GM18861 (cell line): Measurements from ENCODE around the gene ATG16L1.
A peak's percentile ranks its signal among the peaks of the same experiment; 100 is the strongest.

Source experiments
- ATAC-seq: cut with Tn5 transposase; IDR thresholded peaks from one replicate; pipeline ENCODE4 v1.9.1; 2021; ENCODE audit not compliant: unreplicated experiment

Gene ATG16L1

DNA sequence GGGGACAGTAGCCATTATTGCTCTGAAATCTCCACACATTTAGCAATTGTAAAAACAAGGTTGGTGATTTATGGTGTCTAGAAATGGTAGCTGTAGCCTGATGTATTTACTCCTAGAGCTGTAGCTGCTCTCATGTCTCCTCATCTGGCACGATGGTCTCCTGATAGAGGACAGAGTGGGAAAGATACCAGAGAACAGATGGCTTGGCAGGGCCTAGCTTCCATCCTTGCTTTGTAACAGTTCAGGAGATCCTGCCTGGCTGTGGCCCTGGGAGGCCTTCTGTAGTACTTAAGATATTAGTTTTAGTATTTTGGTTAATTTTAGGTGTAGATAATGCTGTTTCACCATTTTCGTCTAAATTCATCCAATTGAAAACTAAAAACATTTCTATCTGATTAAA lies 6.7 kb downstream of the ATG16L1 start:
- ATAC-seq = no peak

DNA sequence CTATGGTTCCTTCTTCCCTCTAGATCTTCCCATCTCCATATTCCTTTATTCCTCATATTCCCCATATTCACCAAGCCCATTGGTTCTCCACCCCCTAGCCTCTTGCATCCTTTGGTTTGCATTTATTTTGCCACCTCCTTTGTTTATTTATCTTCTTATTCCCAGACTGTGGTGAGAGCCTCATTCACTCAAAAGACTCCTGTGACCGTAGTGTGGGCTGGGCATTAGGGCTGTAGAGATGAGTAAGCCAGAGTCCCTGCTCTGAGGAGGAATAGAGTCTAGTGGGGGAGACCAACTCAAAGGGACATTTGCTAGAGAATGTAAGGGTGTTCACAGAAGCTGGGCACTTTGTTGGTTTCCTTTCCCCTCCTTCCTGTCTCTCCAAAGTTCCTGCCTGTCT lies 8.3 kb downstream of the ATG16L1 start:
- no peak for ATAC-seq

GRCh38 chr2:233260661-233261060 lies 9.2 kb downstream of the ATG16L1 start:
- ATAC-seq = no peak

DNA sequence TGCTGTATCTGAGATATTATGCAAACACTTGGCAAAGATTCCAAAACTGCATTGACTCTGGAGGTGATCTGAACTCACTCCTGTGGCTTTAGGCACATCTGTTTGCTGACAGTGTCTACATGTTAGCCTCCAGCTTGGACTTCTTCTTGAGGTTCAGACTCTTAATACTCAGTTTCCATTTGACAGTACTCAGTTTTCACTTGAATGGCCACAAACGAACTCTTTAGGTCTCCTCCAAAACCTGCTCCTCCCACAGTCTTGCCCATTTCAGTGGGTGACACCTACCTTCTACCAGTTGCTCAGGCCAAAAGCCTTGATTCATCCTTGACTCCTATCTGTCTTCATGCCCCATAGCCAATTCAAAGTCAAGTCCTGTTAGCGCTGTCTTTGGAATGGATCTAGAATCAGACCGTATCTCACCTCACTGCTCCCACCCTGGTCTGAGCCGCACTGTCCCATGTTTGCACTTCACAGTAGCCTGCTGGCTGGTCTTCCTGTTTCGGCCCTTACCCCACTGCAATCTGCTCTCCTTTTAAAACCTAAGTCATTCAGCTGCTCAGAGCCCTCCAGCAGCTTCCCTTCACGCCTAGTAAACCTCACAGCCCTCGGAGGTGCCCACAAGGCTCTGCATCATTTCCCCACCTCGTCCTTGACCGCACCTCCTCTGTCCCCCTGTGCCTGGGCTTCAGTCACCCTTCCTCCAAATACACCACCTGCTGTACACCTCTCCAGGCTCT lies 10.5 kb downstream of the ATG16L1 start:
- ATAC-seq = no peak

- ATAC-seq = no peak
Measured at GRCh38 chr2:233262562-233262961, 11.1 kb downstream of the ATG16L1 start.

DNA sequence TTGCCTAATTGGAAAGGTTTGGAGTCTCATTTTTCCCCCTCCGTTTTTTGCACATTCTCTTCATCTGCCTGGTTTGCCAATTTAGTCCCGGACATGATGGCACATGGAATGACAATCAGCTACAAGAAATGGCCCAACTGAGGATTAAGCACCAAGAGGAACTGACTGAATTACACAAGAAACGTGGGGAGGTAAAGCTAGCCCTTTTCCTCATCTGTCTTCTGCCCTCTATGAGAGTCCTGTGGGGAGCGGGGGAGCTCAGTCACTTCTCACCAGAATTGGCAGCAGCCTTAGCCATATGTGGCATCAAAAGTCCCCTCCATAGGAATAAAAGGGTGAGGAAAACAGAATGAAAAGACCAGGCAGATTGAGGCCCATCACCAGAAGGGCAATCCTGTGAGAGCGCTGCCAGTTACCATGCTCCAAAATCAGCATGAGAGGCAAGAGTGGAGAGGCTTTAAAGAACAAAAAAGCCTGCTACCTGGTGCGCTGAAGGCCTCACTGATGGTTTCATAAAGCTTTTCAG lies 11.6 kb downstream of the ATG16L1 start:
- ATAC-seq = no peak

DNA sequence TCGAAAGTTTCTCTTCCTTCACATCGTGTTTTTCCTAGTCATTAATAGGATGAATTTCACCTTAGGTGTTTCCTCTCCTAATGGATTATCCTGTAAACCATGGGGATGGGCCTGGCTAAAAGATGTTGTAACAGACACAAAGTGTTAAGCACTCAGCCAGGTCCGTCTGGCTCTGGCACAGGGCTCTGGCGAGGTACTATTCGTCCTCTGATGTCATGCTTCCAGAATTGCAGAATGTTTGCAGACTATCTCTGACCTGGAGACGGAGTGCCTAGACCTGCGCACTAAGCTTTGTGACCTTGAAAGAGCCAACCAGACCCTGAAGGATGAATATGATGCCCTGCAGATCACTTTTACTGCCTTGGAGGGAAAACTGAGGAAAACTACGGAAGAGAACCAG lies 13.2 kb downstream of the ATG16L1 start:
- no peak for ATAC-seq

- ATAC-seq = no peak
Measured at GRCh38 chr2:233265899-233266431, 14.5 kb downstream of the ATG16L1 start.

DNA sequence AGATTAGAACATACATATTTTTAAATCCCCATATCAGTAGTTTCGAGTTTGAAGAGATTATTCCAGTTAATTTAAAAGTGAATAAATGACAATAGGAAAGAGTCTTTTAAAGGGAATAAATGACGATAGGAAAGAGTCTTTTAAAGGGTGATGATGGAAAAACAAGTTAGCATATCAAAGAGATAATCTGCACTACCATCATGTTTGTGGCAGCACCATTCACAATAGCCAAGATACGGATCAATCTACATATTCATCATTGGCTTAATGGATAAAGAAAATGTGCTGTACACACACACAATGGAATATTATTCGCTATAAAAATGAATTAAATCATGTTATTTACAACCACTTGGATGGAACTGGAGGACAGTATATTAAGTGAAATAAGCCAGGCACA lies 15.0 kb downstream of the ATG16L1 start:
- ATAC-seq = no peak

DNA sequence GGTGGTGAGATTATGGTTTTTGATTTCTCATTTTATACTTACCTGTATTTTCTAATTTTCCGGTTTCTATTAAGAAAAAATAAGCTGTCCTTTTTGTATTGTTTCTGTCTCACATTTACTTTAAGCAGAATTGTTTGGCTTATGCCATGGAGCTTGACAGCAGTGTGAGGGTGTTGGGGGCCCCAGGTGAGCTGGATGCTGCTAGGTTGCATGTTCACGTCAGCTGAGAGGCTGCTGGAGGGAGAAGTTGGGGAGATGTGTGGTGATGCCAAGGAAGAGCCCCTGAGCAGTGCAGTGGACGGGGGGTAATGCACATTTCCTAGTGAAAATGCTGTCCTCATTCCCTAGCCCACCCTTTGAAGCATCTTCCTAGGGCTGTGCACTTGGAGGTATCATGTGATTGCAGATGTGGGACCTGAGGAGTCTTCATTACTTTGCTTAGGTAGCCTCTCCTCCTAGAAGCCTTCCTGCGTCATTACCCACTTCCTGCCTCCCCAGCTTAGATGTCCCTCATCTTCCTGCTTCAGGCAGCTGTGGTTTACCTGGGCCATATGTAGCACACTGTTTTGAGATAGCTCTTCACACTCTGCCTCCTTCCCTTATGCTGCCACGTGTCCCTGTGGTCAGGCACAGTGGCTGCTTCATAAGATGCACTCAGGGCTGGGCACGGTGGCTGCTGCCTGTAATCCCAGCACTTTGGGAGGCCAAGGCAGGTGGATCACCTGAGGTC lies 16.2 kb downstream of the ATG16L1 start:
- peak; percentile 82 for ATAC-seq

DNA sequence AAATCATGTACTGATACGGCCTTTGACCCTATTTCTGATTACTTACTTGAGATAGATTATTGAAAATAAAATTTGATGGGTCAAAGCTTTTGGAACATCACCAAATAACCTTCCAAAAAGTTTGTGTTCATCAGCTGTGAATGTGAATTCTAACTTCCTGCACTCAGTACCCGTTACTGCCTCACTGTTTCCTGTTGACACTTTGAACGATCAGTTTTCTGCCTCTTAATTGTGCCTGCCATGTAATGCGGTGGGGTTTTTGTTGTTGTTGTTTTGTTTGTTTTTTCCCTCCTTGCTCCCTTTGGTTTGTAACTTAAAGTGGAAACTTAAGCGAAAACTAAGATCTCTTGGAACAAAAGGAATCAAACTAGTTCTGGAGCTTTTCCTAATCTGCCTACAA lies 18.9 kb downstream of the ATG16L1 start:
- no peak for ATAC-seq

DNA sequence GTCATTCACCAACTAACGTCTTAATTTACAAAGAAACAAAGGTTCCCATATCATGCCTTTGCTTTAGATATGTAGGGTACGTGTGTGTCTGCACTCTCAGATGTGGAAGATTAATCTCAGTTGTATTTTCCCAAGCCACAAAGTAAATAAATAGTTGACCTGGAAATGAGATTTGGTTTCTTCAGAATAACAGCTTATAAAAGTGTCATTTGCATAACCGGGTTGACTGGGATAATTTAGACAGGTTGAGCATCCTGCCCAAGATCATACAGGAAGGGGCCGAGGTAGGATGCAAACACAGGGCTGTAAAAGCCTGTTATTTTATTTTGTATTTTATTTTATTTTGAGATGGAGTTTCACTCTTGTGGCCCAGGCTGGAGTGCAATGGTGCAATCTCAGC lies 19.5 kb downstream of the ATG16L1 start:
- no peak for ATAC-seq

DNA sequence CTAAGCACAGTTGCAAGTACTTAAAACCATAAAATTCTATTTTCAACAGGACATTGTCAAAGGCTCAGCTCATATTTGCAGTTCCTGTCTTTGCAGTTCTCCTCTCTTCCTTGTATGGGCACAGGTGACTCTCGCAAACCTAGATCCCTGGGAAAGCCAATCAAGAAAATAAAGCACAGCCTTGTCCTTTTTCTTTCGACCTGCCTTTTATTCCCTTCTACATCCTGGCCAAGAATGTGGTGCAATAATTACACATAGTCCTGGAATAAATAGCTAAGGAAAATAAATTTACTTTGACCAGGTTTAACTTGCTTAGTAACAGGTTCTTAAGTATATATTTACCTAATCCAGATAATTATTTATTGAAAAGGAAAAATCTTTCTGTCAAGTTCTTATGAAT lies 20.2 kb downstream of the ATG16L1 start:
- ATAC-seq = no peak

GRCh38 chr2:233273120-233273519 lies 21.6 kb downstream of the ATG16L1 start:
- ATAC-seq = no peak

- no peak for ATAC-seq
Measured at GRCh38 chr2:233275223-233275622, 23.8 kb downstream of the ATG16L1 start.

DNA sequence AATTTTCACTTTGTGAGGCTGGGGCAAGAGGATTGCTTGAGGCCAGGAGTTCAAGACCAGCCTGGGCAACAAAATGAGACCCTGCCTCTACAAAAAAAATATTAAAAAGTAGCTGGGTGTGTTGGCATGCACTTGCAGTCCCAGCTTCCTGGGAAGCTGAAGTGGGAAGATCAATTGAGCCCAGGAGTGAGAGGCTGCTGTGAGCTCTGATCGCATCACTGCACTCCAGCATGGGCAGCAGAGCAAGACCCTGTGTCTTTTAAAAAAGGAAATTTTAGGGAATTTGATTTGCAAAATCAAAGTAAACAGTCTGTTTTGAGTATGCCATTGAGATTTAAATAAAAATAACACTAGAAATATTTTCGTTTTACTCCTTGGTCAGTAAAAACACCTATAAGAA lies 27.4 kb downstream of the ATG16L1 start:
- no peak for ATAC-seq

GRCh38 chr2:233280114-233280693 lies 28.7 kb downstream of the ATG16L1 start:
- ATAC-seq = no peak

GRCh38 chr2:233281553-233281952 lies 30.1 kb downstream of the ATG16L1 start:
- ATAC-seq = no peak

DNA sequence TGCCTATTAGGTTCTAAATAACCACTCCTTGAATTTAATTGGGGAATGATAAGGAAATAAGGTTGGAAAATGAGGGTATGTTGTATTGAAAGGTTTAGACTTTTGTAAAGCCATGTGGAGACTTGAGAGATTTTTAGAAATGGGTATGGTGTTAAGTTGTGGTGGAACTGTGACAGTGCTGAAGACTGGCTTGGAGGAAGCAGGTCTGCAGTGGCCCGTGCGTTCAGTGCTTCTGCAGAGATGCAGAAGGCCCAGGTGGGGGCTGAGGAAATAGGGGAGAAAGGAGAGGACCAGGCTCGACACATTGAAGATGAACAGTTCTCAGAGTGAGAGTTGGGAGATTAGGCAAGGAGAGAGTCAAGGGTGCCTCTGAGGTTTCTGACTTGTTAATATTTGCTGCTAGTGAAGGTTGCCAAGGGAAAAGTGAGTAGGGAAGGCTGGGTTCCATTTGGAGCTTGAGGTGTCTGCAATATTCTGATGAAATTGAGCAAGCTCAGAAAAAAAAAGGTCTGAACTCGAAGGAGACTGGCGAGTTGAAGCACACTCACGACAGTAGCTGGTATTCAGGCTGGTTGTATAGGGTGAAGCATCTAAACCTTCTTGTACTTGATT lies 30.6 kb downstream of the ATG16L1 start:
- no peak for ATAC-seq

DNA sequence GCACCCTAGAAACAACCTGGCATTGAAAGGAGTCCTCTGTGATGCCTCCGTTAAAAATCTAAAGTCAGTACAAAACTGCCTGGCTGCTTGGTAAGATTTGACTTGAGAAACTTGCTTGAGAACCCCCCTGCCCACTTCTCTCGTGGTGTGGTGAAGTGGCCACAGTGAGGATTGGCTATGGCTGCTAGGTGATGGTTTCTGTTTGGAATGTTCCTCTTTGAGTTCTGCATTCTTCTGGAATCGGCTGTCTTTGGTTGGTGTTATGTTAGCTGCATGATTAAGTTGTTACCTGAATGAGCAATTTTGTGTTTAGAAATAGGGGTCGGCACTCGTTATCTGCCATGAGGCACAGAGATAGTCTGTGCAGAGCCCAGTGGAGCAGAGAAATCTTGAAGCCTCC lies 34.4 kb downstream of the ATG16L1 start:
- ATAC-seq = no peak

DNA sequence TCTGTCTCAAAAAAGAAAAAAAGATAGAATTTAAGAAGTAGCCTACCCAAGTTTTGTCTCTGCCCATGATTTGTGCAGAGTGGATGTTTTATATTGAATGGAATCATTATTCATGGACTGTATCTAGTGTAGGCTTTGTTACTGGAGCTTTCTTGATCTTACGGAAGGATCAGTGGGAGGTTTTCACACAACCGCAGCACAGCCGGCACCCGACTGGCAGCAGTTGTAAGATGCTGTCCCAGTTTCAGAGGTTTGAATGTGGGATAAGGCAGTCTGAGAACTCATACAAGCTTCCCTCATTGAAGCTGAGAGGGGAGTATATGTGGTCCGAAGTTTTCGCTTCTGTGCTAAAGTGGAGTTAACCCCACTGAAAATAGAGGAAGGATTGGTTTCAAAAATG lies 36.4 kb downstream of the ATG16L1 start:
- no peak for ATAC-seq
